ENCODE measurements around the gene ZFHX3. TPM values are rescaled to one million over a fixed set of nuclear protein-coding genes. Genes with fewer than 3 reads are reported as not detected.

Gene ZFHX3
- total and polyA plus RNA-seq, 2 of the 8 experiments (the other 6 are each of a cell fraction or from before 2014, with no cell fraction given): 0.08 to 0.99 TPM

- Histone ChIP-seq H3K79me1 (ENCODE audit: low read depth, low read length) (no peaks in the 10 kb centered on the region; the same call in 1 of the 2 replicates), H3K4me1 (replicated peaks in 1 of 4; ENCODE audit: control insufficient read depth in 3 of 4, insufficient read depth in 4 of 4, low read length in 3 of 4) (peaks cover 2 to 11% (median 8%) of the 10 kb centered on the region in 4 experiments; a peak in 6 of 7 replicates), H3K36me3 (ENCODE audit: control insufficient read depth in 2 of 4, insufficient read depth in 4 of 4, low read length in 3 of 4) (no peaks in the 10 kb centered on the region), H3K9ac (replicated peaks in 1 of 4; ENCODE audit: extremely low read depth in 1 of 4, low read depth in 3 of 4, low read length in 3 of 4) (no peak overlapping the region), H3K4ac (replicated peaks; ENCODE audit: insufficient read length, low read depth, low read length) (no peak overlapping the region), H4K5ac (ENCODE audit: insufficient read length, low read depth, low read length) (no peak overlapping the region), H3K14ac (ENCODE audit: insufficient read length) (no peak overlapping the region), H2AFZ (ENCODE audit: low read length) (no peak overlapping the region), H3K56ac (replicated peaks; ENCODE audit: insufficient read length, low read depth, low read length) (no peak overlapping the region), H3K27ac (ENCODE audit: low read depth, low read length) (no peak overlapping the region), H4K8ac (ENCODE audit: extremely low read depth, insufficient read depth, low read length) (no peak overlapping the region), H4K91ac (replicated peaks; ENCODE audit: insufficient read length, low read length) (no peak overlapping the region), H3K4me3 (ENCODE audit: extremely low read depth in 1 of 4, insufficient read depth in 2 of 4, low read depth in 3 of 4, low read length in 4 of 4) (no peak overlapping the region), H2BK20ac (ENCODE audit: low read length) (no peak overlapping the region), H3K9me3 (ENCODE audit: insufficient read depth in 2 of 2, low read depth in 1 of 2, low read length in 1 of 2) (no peaks in the 10 kb centered on the region), H2AK5ac (ENCODE audit: low read depth, low read length) (no peak overlapping the region), H3K23me2 (ENCODE audit: low read depth, low read length) (no peaks in the 10 kb centered on the region), H3K18ac (ENCODE audit: extremely low read depth, low read length) (no peak overlapping the region), H3K4me2 (ENCODE audit: insufficient read depth in 1 of 2, low read depth in 2 of 2, low read length in 2 of 2) (no peak overlapping the region), H3K27me3 (replicated peaks in 1 of 4; ENCODE audit: control insufficient read depth in 3 of 4, extremely low read depth in 1 of 4, insufficient read depth in 3 of 4, low read length in 3 of 4) (0 out of 7 replicates have a peak, but pooled peaks cover 0 to 4% (median 0%) of the 10 kb centered on the region in 4 experiments), H2BK15ac (ENCODE audit: low read length) (no peak overlapping the region), H3K79me2 (ENCODE audit: control insufficient read depth in 1 of 2, insufficient read depth in 2 of 2, low read length in 2 of 2) (no peaks in the 10 kb centered on the region), H2BK5ac (ENCODE audit: low read depth, low read length) (no peak overlapping the region), H3K23ac (ENCODE audit: insufficient read length) (no peak overlapping the region), H2BK12ac (ENCODE audit: low read depth, low read length) (no peak overlapping the region), H2BK120ac (replicated peaks; ENCODE audit: low read depth, low read length) (no peak overlapping the region), H4K20me1 (replicated peaks in 1 of 2; ENCODE audit: control insufficient read depth in 1 of 2, insufficient read depth in 2 of 2, low read length in 2 of 2) (no peaks in the 10 kb centered on the region)
- POLR2A ChIA-PET (ENCODE audit: partially characterized antibody): no interaction called here
- DNase-seq (ENCODE audit: low read depth in 1 of 2, low spot score in 2 of 2) (no peak), FAIRE-seq (no peak)
- CTCF ChIA-PET (ENCODE audit: partially characterized antibody): interaction anchor here (0.9 to 1.5 kb wide), 3 partner anchors 9 to 46 kb away, joined by 3 to 4 read pairs (median 3); no protein-coding TSS in a partner anchor
- WGBS, 2 experiments (ENCODE audit: extremely low coverage in 1 of 2, insufficient coverage in 1 of 2, insufficient read length in 1 of 2, insufficient replicate concordance in 2 of 2, low coverage in 1 of 2, low lambda C conversion rate in 2 of 2, missing lambda C conversion rate in 1 of 2): 94% methylated on average over 14 of the region's 14 CpGs; no CpG with 5 or more reads in 1 of the 2 experiments
- no peak for TF ChIP-seq CEBPB (IDR thresholded peaks at IDR 0.05; ENCODE audit: low read depth, low read length)
- no peak for TF ChIP-seq E2F6 (IDR thresholded peaks at IDR 0.05)
- TF ChIP-seq TEAD4 (IDR thresholded peaks at IDR 0.05; ENCODE audit: low read depth, low read length): no peak
- TF ChIP-seq CTBP2 (IDR thresholded peaks at IDR 0.05; ENCODE audit: borderline replicate concordance, insufficient read depth, insufficient read length, low read length): no peak
- no peak for TF ChIP-seq SIRT6 (IDR thresholded peaks at IDR 0.05; ENCODE audit: low read length)
- no peak for TF ChIP-seq GABPA (IDR thresholded peaks at IDR 0.05; ENCODE audit: borderline replicate concordance, insufficient read depth, low read length)
- no peak for TF ChIP-seq KDM4A (IDR thresholded peaks at IDR 0.05; ENCODE audit: low read depth, low read length, severe bottlenecking)
- TF ChIP-seq NRF1 (IDR thresholded peaks at IDR 0.05; ENCODE audit: low read depth, low read length): no peak
- no peak for TF ChIP-seq GTF2F1 (IDR thresholded peaks at IDR 0.05; ENCODE audit: borderline replicate concordance, low read depth, low read length)
- TF ChIP-seq JUN (IDR thresholded peaks at IDR 0.05; ENCODE audit: low read depth, low read length): no peak
- no peak for TF ChIP-seq TAF7 (optimal IDR thresholded peaks at IDR 0.05; ENCODE audit: borderline replicate concordance, low read depth, low read length)
- TF ChIP-seq SIN3A (conservative IDR thresholded peaks at IDR 0.05 in 1 of 2, IDR thresholded peaks at IDR 0.05 in 1 of 2; ENCODE audit: low read depth in 1 of 2, low read length in 2 of 2): no peak
Observed at GRCh38 chr16:72990571-72990970, 57.4 kb downstream of the ZFHX3 start.
